Measurements from ENCODE around the gene SMPD1. TPM values are rescaled to one million over a fixed set of nuclear protein-coding genes. Genes with fewer than 3 reads are reported as not detected.

SMPD1 gene
- total RNA-seq (2014; rRNA removed; shearing (Covaris generic)) (0.70 and 0.76 TPM in 2 replicates), polyA plus RNA-seq (2016; fragmentation: Nextera tagmentation; extraction: Ambion mirVana) (0.92 and 0.97 TPM in 2 replicates)
- long read RNA-seq, partial matches to known transcripts: 1 of 1 reads
- long read RNA-seq, other reads (novel, unspliced or antisense): 0 of 1 reads

- Histone ChIP-seq H3K27me3 (ENCODE audit: insufficient read depth) (peaks cover 6% of the 10 kb centered on the region; the same call in 1 of the 2 replicates), H3K4me2 (peak within 1 kb of the TSS; percentile 84), H3K79me2 (replicated peaks; ENCODE audit: insufficient read depth) (no peaks in the 10 kb centered on the region), H3F3A (replicated peaks; ENCODE audit: low read depth) (no peaks in the 10 kb centered on the region), H3K27ac (ENCODE audit: low read depth) (no peak within 1 kb of the TSS), H4K20me1 (replicated peaks; ENCODE audit: insufficient read depth) (no peaks in the 10 kb centered on the region), H3K9me2 (ENCODE audit: insufficient read depth) (no peaks in the 10 kb centered on the region; the same call in 1 of the 2 replicates), H3K4me1 (ENCODE audit: insufficient read depth) (peaks cover 36% of the 10 kb centered on the region), H2AFZ (peak within 1 kb of the TSS; percentile 94), H3K4me3 (peak within 1 kb of the TSS; percentile 85), H3K36me3 (ENCODE audit: insufficient read depth) (no peaks in the 10 kb centered on the region)
- TF ChIP-seq CREB1 (CRISPR knock-in tag; IDR thresholded peaks at IDR 0.05; ENCODE audit: low read depth): no peak; the same call in none of the 2 replicates
- TF ChIP-seq CTCF (conservative IDR thresholded peaks at IDR 0.05; ENCODE audit: low read depth in 2 of 2): no peak
- TF ChIP-seq EZH2 (IDR thresholded peaks at IDR 0.05; ENCODE audit: low read depth, unreplicated experiment): no peak
- no peak for TF ChIP-seq REST (IDR thresholded peaks at IDR 0.05; ENCODE audit: unreplicated experiment)
- no peak for TF ChIP-seq ZNF462 (CRISPR knock-in tag; IDR thresholded peaks at IDR 0.05)
- TF ChIP-seq POLR2AphosphoS5 (IDR thresholded peaks at IDR 0.05; ENCODE audit: low read depth): no peak
- TF ChIP-seq ZNF114 (CRISPR knock-in tag; IDR thresholded peaks at IDR 0.05): no peak
- no peak for TF ChIP-seq JUNB (IDR thresholded peaks at IDR 0.05; ENCODE audit: unreplicated experiment)
- TF ChIP-seq STAT1 (IDR thresholded peaks at IDR 0.05; ENCODE audit: unreplicated experiment): no peak
- no peak for TF ChIP-seq EZH2phosphoT487 (IDR thresholded peaks at IDR 0.05; ENCODE audit: unreplicated experiment)
- TF ChIP-seq ETS1 (IDR thresholded peaks at IDR 0.05): no peak
- TF ChIP-seq NANOG (IDR thresholded peaks at IDR 0.05; ENCODE audit: borderline replicate concordance): no peak
- TF ChIP-seq ZNF331 (CRISPR knock-in tag; IDR thresholded peaks at IDR 0.05; ENCODE audit: low read depth): no peak
- no peaks in the 10 kb centered on the region for H3K36me3 Mint-ChIP-seq (ENCODE audit: low read depth)
- H3K4me3 Mint-ChIP-seq: peak within 1 kb of the TSS; percentile 91
- H3K27me3 Mint-ChIP-seq (ENCODE audit: insufficient read depth, low read depth, poor library complexity): peaks cover 20% of the 10 kb centered on the region
- H3K4me1 Mint-ChIP-seq: peaks cover 20% of the 10 kb centered on the region
- peak within 1 kb of the TSS; percentile 57; the same call in 1 of the 2 replicates for H3K27ac Mint-ChIP-seq
- ATAC-seq (peak; percentile 84), DNase-seq (ENCODE audit: low spot score) (peak; percentile 90)
- no peaks in the 10 kb centered on the region for H3K9me3 Mint-ChIP-seq
Measured at GRCh38 chr11:6389905-6390717, at the start of gene SMPD1. TSS of gene SMPD1 (plus strand) at chr11:6390474. CDS start at chr11:6390599, 125 bp downstream.

Data from GM23338 (cell line).